Activated B cell treated with CpG ODN at 0.5 μM for 24 hours (primary cell): ENCODE data around the gene CLEC18C. TPM values are rescaled to one million over a fixed set of nuclear protein-coding genes. Genes with fewer than 3 reads are reported as not detected.
"Not testable (repeated sequence)": the region's sequence is repeated elsewhere in the genome, so short reads cannot be mapped to it uniquely, and the experiment has no call there.

ENCODE experiments used
- ATAC-seq: fragments of 200-7000 bp; cut with Tn5 transposase; one replicate; pipeline ENCODE4 v1.10.0; 2021; ENCODE audit warnings: low read depth, mild to moderate bottlenecking, moderate library complexity
- CTCF ChIA-PET: fragments of 350-600 bp; sonication (Branson Sonifier 250); formaldehyde crosslinking; loops from one replicate; lab custom pipeline; 2021; ENCODE audit warnings: antibody characterized with exemption; lab: Charles Lee
- POLR2A ChIA-PET: fragments of 350-600 bp; sonication (Branson Sonifier 250); formaldehyde crosslinking; loops from one replicate; lab custom pipeline; 2021; ENCODE audit warnings: antibody characterized with exemption; lab: Charles Lee
- DNase-seq: peaks from one replicate; pipeline ENCODE4 v3.0.0; 2022
- H3K27ac Mint-ChIP-seq: one replicate; pipeline ENCODE4 v1.8.0; 2020; ENCODE audit warnings: mixed read lengths
- H3K27me3 Mint-ChIP-seq: one replicate; pipeline ENCODE4 v1.8.0; 2021; ENCODE audit warnings: mixed read lengths
- H3K36me3 Mint-ChIP-seq: one replicate; pipeline ENCODE4 v1.8.0; 2021; ENCODE audit warnings: low read depth, mixed read lengths
- H3K4me1 Mint-ChIP-seq: one replicate; pipeline ENCODE4 v1.8.0; 2021; ENCODE audit warnings: mixed read lengths
- H3K4me3 Mint-ChIP-seq: one replicate; pipeline ENCODE4 v1.8.0; 2020; ENCODE audit warnings: mild to moderate bottlenecking, mixed read lengths
- H3K9me3 Mint-ChIP-seq: one replicate; pipeline ENCODE4 v1.8.0; 2020; ENCODE audit warnings: mixed read lengths
- intact Hi-C: fragments of 100-400 bp; cut with micrococcal nuclease; formaldehyde crosslinking; loops from one replicate; pipeline ENCODE4 v1.15.1; 2024
- total RNA-seq: library from RNA; stranded (reverse); gene quantifications from 2 replicates; pipeline ENCODE4 v1.2.3, GENCODE V29; 2022
- TF ChIP-seq, protein P1 (sequence below): fragments of 200-600 bp; IDR thresholded peaks from one replicate; pipeline ENCODE4 v1.8.0; 2022; ENCODE audit warnings: antibody characterized with exemption, mild to moderate bottlenecking

Gene CLEC18C
- total RNA-seq, 1 donor from 2014 or later, result 0.31 TPM

- Mint-ChIP-seq H3K9me3 (no peaks in the 10 kb centered on the region), H3K4me1 (peaks cover 3% of the 10 kb centered on the region), H3K27ac (no peak overlapping the region), H3K36me3 (peaks cover 15% of the 10 kb centered on the region), H3K4me3 (no peak overlapping the region), H3K27me3 (no peaks in the 10 kb centered on the region)
- intact Hi-C loops, result loop anchor here (10.0 kb wide), 3 partner anchors 94 to 614 kb away; partner anchors contain the start of gene EXOSC6
- POLR2A ChIA-PET, result no interaction called here
- no peak for ATAC-seq
- no peak for DNase-seq
- TF ChIP-seq, protein P1, sequence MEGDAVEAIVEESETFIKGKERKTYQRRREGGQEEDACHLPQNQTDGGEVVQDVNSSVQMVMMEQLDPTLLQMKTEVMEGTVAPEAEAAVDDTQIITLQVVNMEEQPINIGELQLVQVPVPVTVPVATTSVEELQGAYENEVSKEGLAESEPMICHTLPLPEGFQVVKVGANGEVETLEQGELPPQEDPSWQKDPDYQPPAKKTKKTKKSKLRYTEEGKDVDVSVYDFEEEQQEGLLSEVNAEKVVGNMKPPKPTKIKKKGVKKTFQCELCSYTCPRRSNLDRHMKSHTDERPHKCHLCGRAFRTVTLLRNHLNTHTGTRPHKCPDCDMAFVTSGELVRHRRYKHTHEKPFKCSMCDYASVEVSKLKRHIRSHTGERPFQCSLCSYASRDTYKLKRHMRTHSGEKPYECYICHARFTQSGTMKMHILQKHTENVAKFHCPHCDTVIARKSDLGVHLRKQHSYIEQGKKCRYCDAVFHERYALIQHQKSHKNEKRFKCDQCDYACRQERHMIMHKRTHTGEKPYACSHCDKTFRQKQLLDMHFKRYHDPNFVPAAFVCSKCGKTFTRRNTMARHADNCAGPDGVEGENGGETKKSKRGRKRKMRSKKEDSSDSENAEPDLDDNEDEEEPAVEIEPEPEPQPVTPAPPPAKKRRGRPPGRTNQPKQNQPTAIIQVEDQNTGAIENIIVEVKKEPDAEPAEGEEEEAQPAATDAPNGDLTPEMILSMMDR, result no peak
- CTCF ChIA-PET, result no interaction called here
These were observed 13.2 kb upstream of the CLEC18C start for GRCh38 chr16:70160388-70160787.

- intact Hi-C loops, result loop anchor here (10.0 kb wide), 3 partner anchors 94 to 614 kb away; partner anchors contain the start of gene EXOSC6
These were observed 12.8 kb upstream of the CLEC18C start for GRCh38 chr16:70160821-70161220.

GRCh38 chr16:70161350-70161749 is 12.2 kb upstream of the CLEC18C start:
- H3K36me3 Mint-ChIP-seq, result peaks cover 15% of the 10 kb centered on the region
- intact Hi-C loops, result loop anchor here (10.0 kb wide), 3 partner anchors 93 to 613 kb away; partner anchors contain the start of gene EXOSC6
- H3K27ac Mint-ChIP-seq, result no peak overlapping the region

More at GRCh38 chr16:70160821-70161220, 12.8 kb upstream of the CLEC18C start:
- no peaks in the 10 kb centered on the region for H3K27me3 Mint-ChIP-seq
- no peak for ATAC-seq
- H3K9me3 Mint-ChIP-seq, result no peaks in the 10 kb centered on the region
- no peak overlapping the region for H3K27ac Mint-ChIP-seq
- H3K36me3 Mint-ChIP-seq, result peaks cover 15% of the 10 kb centered on the region
- TF ChIP-seq, protein P1, result no peak
- H3K4me1 Mint-ChIP-seq, result peaks cover 3% of the 10 kb centered on the region
- H3K4me3 Mint-ChIP-seq, result no peak overlapping the region
- ChIA-PET CTCF (no interaction called here), POLR2A (no interaction called here)
- DNase-seq, result no peak

GRCh38 chr16:70162041-70162451 is 11.5 kb upstream of the CLEC18C start:
- H3K27me3 Mint-ChIP-seq, result no peaks in the 10 kb centered on the region
- POLR2A ChIA-PET, result no interaction called here
- peak overlapping the region; percentile 4 for H3K27ac Mint-ChIP-seq
- H3K4me1 Mint-ChIP-seq, result peaks cover 3% of the 10 kb centered on the region
- peaks cover 15% of the 10 kb centered on the region for H3K36me3 Mint-ChIP-seq
- no peak overlapping the region for H3K4me3 Mint-ChIP-seq
- intact Hi-C loops, result loop anchor here (10.0 kb wide), 3 partner anchors 93 to 613 kb away; partner anchors contain the start of gene EXOSC6
- no peak for DNase-seq
- CTCF ChIA-PET, result no interaction called here
- H3K9me3 Mint-ChIP-seq, result no peaks in the 10 kb centered on the region
- TF ChIP-seq, protein P1, result no peak
- ATAC-seq, result no peak

More at GRCh38 chr16:70161350-70161749, 12.2 kb upstream of the CLEC18C start:
- no peak for ATAC-seq
- ChIA-PET POLR2A (no interaction called here), CTCF (no interaction called here)
- no peak overlapping the region for H3K4me3 Mint-ChIP-seq
- no peaks in the 10 kb centered on the region for H3K27me3 Mint-ChIP-seq
- DNase-seq, result no peak
- TF ChIP-seq, protein P1, result no peak
- no peaks in the 10 kb centered on the region for H3K9me3 Mint-ChIP-seq
- peaks cover 3% of the 10 kb centered on the region for H3K4me1 Mint-ChIP-seq

- ATAC-seq, result no peak
- H3K36me3 Mint-ChIP-seq, result peaks cover 15% of the 10 kb centered on the region
- CTCF ChIA-PET, result no interaction called here
- no peak overlapping the region for H3K4me3 Mint-ChIP-seq
- H3K27ac Mint-ChIP-seq, result no peak overlapping the region
- H3K9me3 Mint-ChIP-seq, result no peaks in the 10 kb centered on the region
- H3K4me1 Mint-ChIP-seq, result peaks cover 3% of the 10 kb centered on the region
- intact Hi-C loops, result loop anchor here (10.0 kb wide), 3 partner anchors 91 to 611 kb away; partner anchors contain the start of gene EXOSC6
- POLR2A ChIA-PET, result no interaction called here
- TF ChIP-seq, protein P1, result no peak
- H3K27me3 Mint-ChIP-seq, result no peaks in the 10 kb centered on the region
- no peak for DNase-seq
These were observed 10.0 kb upstream of the CLEC18C start for GRCh38 chr16:70163596-70163995.

GRCh38 chr16:70166688-70167087 is 6.9 kb upstream of the CLEC18C start:
- H3K4me1 Mint-ChIP-seq, H3K4me3 Mint-ChIP-seq, CTCF ChIA-PET, DNase-seq, H3K27me3 Mint-ChIP-seq, H3K27ac Mint-ChIP-seq, ATAC-seq, H3K36me3 Mint-ChIP-seq, POLR2A ChIA-PET, H3K9me3 Mint-ChIP-seq: not testable (repeated sequence)
- intact Hi-C loops, result loop anchor here (10.0 kb wide), 3 partner anchors 88 to 608 kb away; partner anchors contain the start of gene EXOSC6

- intact Hi-C loops, H3K9me3 Mint-ChIP-seq, H3K36me3 Mint-ChIP-seq, H3K4me1 Mint-ChIP-seq, H3K27ac Mint-ChIP-seq, ATAC-seq, DNase-seq, H3K27me3 Mint-ChIP-seq, CTCF ChIA-PET, H3K4me3 Mint-ChIP-seq, POLR2A ChIA-PET: not testable (repeated sequence)
These were observed 329 bp downstream of the CLEC18C start for GRCh38 chr16:70173916-70174315.

DNA sequence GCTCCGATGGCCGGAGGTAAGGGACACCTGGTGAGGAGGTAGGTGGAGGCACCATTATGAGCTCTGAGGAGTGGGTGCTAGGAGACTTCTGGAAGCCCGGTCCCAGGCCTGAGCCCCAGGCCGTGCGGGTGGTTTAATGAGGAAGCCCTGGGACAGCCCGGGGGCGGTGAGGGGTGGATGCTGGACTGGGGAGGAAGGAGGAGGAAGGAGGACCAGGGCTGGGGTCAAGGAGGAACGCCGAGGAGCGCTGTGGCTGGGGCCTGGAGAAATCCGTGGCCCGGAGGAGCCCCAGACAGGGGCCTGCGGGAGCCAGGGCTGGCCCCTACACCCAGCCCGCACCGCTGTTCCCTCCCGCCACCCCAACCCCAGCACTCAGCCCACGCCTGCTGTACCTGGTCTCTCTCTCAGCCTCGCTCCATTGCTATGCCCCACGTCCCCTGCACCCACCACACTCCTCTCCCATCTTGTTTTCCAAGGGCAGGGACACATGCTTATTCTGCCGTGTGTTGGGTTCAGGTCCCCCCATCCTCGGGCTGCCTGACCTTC is 873 bp downstream of the CLEC18C start:
- intact Hi-C loops, CTCF ChIA-PET, H3K27me3 Mint-ChIP-seq, DNase-seq, H3K9me3 Mint-ChIP-seq, H3K36me3 Mint-ChIP-seq, H3K4me3 Mint-ChIP-seq, ATAC-seq, POLR2A ChIA-PET, H3K27ac Mint-ChIP-seq, H3K4me1 Mint-ChIP-seq: not testable (repeated sequence)
